GM12875 (cell line): ENCODE data around the gene CHURC1.

Experiments
- H3K4me3 ChIP-seq: one replicate; pipeline ENCODE4 v1.5.1; 2011; ENCODE audit warnings: low read depth, low read length, control low read depth
- TF ChIP-seq, protein P1 (sequence below): IDR thresholded peaks from 2 replicates; pipeline ENCODE4 v1.5.1; 2011; ENCODE audit warnings: low read depth, mild to moderate bottlenecking, control low read depth, inconsistent platforms, low read length, moderate library complexity, borderline replicate concordance; ENCODE audit not compliant: insufficient read depth

Gene CHURC1

DNA sequence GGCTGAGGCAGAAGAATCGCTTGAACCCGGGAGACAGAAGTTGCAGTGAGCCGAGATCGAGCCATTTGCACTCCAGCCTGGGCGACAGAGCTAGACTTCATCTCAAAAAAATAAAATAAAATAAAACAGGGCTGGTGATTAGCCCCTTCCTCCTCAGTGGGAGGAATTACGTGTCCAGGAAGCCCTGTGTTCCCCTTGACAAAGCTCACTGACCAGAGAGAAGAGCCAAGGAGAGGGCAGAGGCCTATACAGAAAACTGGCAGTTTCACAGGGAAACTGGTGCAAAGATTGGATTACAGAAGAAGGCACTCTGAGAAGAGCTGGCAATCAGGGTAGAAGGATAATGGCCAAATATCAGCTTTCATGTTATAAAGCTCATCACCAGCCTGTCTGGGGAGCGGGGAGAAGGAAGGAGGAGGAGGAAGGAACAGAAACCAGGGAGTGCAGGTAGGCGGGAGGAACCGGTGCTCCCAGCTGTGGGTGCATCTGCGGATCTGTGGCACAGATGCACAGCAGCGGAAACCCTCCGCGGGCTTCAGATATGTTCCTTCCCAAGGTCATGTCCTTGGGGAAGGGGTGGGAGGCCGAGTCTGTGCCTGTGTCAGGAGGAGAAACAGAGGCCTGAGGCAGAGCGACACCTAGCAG lies 51.2 kb downstream of the CHURC1 start:
- TF ChIP-seq, protein P1, sequence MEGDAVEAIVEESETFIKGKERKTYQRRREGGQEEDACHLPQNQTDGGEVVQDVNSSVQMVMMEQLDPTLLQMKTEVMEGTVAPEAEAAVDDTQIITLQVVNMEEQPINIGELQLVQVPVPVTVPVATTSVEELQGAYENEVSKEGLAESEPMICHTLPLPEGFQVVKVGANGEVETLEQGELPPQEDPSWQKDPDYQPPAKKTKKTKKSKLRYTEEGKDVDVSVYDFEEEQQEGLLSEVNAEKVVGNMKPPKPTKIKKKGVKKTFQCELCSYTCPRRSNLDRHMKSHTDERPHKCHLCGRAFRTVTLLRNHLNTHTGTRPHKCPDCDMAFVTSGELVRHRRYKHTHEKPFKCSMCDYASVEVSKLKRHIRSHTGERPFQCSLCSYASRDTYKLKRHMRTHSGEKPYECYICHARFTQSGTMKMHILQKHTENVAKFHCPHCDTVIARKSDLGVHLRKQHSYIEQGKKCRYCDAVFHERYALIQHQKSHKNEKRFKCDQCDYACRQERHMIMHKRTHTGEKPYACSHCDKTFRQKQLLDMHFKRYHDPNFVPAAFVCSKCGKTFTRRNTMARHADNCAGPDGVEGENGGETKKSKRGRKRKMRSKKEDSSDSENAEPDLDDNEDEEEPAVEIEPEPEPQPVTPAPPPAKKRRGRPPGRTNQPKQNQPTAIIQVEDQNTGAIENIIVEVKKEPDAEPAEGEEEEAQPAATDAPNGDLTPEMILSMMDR: no peak
- no peak overlapping the region for H3K4me3 ChIP-seq

DNA sequence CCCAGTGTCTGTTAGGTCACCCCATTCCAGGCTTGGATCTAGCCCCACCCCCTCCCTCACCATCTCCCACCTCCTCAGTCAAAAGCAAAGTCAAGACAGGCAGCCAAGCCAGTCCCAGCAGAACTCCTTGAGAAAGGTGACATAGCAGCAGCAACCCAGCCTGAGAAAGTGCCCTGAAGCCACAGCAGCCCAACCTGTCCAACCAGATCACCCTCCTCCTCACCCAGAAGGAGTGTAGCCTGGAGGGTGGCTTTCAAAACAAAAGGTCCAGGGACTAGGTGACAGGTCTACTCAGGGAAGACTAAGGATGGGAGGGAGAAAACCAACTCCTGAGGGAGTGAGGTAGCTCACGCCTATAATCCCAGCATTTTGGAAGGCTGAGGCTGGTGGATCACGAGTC lies 52.7 kb downstream of the CHURC1 start:
- TF ChIP-seq, protein P1: no peak
- no peak overlapping the region for H3K4me3 ChIP-seq

DNA sequence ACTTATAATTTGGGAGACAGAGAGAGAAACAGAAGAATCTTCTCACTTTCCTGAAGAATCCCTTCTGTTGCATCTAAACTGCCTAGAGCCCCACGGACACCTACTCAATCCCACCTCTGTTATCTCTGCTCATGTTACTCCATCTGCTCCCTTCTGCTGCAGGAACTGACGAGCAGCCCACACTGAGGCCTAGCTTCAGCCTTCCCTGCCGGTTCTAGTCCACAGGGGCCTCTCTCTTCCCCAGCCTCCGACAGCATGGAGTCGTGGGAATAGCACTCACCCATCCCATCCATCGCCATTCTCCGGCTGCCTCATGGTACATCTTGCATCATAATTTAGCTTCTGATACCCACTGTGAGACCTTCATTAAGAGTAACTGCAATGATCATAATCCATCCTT lies 53.9 kb downstream of the CHURC1 start:
- TF ChIP-seq, protein P1: no peak
- no peak overlapping the region for H3K4me3 ChIP-seq

DNA sequence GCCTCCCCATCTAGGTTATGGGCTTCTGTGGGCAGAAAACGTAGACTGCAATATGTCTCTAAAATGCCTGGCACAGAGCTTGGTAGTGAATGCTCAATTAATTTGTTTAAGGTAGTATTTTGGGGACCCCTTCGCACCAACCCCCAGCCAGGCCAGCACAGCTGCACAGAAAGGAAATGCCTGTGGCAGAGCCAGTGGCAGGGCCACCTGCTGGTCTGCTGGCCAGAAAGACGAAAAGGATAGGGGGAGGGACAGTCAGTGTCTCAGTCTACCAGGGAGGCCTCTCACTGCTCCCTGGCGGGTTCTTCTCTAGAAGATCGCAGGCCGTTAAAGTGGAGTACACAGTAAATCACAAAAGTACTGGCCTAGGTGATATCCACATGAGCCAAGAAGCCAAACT lies 54.4 kb downstream of the CHURC1 start:
- TF ChIP-seq, protein P1: no peak
- no peak overlapping the region for H3K4me3 ChIP-seq

DNA sequence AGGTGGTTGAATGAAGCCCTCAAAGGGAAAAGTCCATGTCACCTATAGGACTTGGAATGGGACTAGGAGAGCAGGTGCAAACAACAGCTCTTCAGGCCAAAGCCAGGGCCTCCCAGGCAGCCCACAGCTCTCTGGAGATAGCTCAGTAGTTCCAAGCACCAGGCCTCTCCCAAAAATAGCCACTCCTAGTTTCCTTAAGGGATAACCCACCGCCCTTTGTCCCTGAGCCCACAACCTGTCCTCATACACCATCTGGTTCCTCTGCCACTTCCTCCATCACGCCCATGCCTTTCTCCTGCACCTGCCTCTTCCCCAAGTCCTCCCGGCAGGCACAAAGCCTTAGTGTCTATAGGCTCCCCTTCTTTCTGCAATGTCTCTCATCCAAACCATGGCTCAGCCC lies 55.8 kb downstream of the CHURC1 start:
- TF ChIP-seq, protein P1: no peak
- H3K4me3 ChIP-seq: no peak overlapping the region

DNA sequence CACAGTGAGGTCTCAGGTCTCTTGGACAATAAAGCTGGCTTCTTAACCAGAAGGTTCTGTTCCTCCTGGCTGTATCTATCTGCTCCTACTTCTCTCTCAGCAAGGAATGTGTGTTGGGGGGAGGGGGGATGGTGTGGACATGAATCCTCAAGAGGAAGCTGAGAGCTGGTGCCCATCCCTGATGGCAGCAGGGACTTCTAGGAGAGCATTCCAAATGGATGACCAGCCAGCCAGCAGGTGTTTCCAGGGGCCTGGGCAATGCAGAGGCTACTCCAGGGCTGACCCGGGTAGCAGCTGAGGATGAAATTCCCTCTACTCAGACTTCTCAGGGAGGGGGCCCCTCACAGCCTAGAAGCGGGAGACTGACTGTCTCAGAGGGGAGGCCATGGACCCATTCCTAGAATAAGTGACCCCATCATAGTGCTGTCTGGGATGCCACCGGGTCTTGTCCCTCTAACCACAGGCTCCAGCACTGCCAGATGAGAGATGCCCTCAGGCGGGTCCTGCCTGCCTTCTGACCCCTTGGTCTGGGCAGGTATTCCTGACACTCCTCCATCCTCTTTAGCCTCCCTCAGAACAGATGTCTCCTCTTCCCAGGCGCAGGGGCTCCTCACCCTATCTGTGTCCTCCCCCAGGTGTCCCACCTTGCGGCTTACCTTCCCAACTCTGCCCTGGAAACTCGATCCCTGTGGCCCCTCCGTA lies 56.7 kb downstream of the CHURC1 start:
- TF ChIP-seq, protein P1: no peak

DNA sequence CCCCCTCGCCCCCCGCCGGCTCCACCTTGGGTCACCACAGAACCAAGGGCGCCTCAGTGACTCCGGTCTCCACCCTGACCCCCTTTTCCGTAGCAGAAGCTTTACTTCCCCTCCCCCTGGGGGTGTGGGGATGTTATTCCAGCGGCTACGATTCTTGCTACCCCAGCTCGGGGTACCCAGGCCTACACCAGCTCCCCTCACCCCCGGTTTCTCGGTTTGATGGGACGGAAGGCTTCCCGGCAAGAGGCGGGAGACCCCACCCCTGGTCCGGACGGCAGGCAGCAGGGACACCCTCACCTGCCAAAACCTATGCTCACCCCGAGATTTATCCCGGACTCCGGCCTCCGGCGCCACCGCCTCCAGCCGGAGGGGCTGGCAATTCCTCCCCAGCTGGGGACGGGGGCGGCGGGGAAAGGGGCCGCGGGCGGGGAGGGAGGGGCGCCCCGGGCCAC lies 57.3 kb downstream of the CHURC1 start:
- TF ChIP-seq, protein P1: no peak
- peak overlapping the region; percentile 42 for H3K4me3 ChIP-seq

More for the DNA sequence above, 56.7 kb downstream of the CHURC1 start:
- H3K4me3 ChIP-seq: no peak overlapping the region
